Body of pancreas (tissue), 4 donors: Measurements from ENCODE around the gene OBP2A. TPM values are rescaled to one million over a fixed set of nuclear protein-coding genes. Genes with fewer than 3 reads are reported as not detected.
"Not testable (repeated sequence)": the region's sequence is repeated elsewhere in the genome, so short reads cannot be mapped to it uniquely, and the experiment has no call there.

Experiments
- ATAC-seq: fragments of 150-250 bp; one replicate; pipeline ENCODE4 v1.9.1; 2016
- DNase-seq, 4 donors: peaks; one replicate each; pipeline ENCODE4 v3.0.0-alpha.2; 2019
- H3K27ac ChIP-seq, 4 donors: fragments of 200-600 bp; sonication (generic); 1 replicate in 3 of 4; 2 replicates in 1 of 4; pipeline versions ENCODE4 v1.5.1 to v1.6.1; 2016 to 2019; ENCODE audit warnings: mild to moderate bottlenecking in 1 of 4, mixed read lengths in 1 of 4, moderate library complexity in 1 of 4
- H3K27me3 ChIP-seq, 2 donors: fragments of 200-600 bp; sonication (generic); one replicate each; pipeline ENCODE4 v1.6.0; 2016; ENCODE audit warnings: mild to moderate bottlenecking in 1 of 2
- H3K36me3 ChIP-seq, 2 donors: fragments of 200-600 bp; sonication (generic); replicated peaks in 1 of 2; 2 replicates each; pipeline ENCODE4 v1.5.1; 2016; ENCODE audit warnings: low read depth in 2 of 2; ENCODE audit not compliant: insufficient read depth in 1 of 2
- H3K4me1 ChIP-seq: fragments of 200-600 bp; sonication (generic); one replicate; pipeline ENCODE4 v1.6.0; 2016
- H3K4me3 ChIP-seq, 2 donors: fragments of 200-600 bp; sonication (generic); 1 replicate in 1 of 2; 2 replicates in 1 of 2; pipeline ENCODE4 v1.5.1; 2016 to 2019
- H3K9me3 ChIP-seq, 3 donors: fragments of 200-600 bp; sonication (generic); 1 replicate in 2 of 3; 2 replicates in 1 of 3; pipeline ENCODE4 v1.5.1; 2016
- POLR2A ChIP-seq, 3 donors: fragments of 450-650 bp; IDR thresholded peaks; one replicate each; pipeline ENCODE4 v1.6.1; 2016; ENCODE audit warnings: antibody characterized with exemption in 3 of 3, mild to moderate bottlenecking in 2 of 3
- WGBS, 2 donors: methylation state at CpG; one replicate each; pipeline ENCODE4 v1.1.5; 2017; 5-methylcytosine and 5-hydroxymethylcytosine counted together
- intact Hi-C: fragments of 100-400 bp; cut with DNase I; formaldehyde crosslinking; loops from one replicate; pipeline ENCODE4 v1.15.1; 2023
- total RNA-seq, 2 donors: library from RNA; depleted of rRNA; stranded (reverse); fragments of >200 nt; gene quantifications; one replicate each; pipeline ENCODE4 v1.1.0, GENCODE V29; 2016
- TF ChIP-seq, protein P1 (sequence below), 7 experiments: fragments of 450-650 bp in 4 of 7; fragments of 200-600 bp in 3 of 7; sonication (generic) in 3 of 7; IDR thresholded peaks; one replicate each; pipeline ENCODE4 v1.5.1; 2016 to 2019; ENCODE audit warnings: antibody characterized with exemption in 7 of 7

The OBP2A gene, protein sequence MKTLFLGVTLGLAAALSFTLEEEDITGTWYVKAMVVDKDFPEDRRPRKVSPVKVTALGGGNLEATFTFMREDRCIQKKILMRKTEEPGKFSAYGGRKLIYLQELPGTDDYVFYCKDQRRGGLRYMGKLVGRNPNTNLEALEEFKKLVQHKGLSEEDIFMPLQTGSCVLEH
- total RNA-seq = not detected

DNA sequence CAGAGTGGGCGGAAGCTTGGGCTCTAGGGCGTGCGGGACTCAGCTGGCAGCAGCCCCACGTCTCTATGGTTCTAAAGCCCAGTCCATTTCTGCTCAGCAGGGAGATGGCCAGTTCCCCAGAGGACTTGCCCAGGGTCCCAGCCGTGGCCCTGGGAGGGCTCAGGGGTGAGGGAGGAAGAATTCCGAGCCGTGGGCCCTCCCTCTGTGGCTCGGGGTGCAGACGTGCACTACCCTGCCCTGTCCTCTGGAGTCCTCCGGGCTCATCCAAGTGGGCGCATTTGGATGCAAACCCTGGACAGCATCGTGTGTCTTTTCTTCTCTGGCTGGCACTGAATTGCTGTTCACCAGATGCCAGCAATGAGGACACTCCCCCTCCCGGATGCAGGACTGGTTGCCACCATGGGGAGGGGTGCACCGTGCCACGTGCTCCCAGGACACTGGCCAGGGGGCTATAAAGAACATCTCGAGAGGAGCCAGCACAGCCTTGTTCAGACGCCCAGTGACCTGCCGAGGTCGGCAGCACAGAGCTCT lies at the start of gene OBP2A:
Gene OBP2A (plus strand): TSS at position 481 of the 531 bp plus-strand sequence. CDS start 55 bp downstream, outside the sequence.
- H3K4me1 ChIP-seq, H3K36me3 ChIP-seq, intact Hi-C loops, H3K27me3 ChIP-seq, H3K27ac ChIP-seq, H3K9me3 ChIP-seq, DNase-seq, H3K4me3 ChIP-seq, ATAC-seq: not testable (repeated sequence)
- WGBS, 2 donors = 57 to 76% methylated on average over 5 to 15 of the region's 19 CpGs

DNA sequence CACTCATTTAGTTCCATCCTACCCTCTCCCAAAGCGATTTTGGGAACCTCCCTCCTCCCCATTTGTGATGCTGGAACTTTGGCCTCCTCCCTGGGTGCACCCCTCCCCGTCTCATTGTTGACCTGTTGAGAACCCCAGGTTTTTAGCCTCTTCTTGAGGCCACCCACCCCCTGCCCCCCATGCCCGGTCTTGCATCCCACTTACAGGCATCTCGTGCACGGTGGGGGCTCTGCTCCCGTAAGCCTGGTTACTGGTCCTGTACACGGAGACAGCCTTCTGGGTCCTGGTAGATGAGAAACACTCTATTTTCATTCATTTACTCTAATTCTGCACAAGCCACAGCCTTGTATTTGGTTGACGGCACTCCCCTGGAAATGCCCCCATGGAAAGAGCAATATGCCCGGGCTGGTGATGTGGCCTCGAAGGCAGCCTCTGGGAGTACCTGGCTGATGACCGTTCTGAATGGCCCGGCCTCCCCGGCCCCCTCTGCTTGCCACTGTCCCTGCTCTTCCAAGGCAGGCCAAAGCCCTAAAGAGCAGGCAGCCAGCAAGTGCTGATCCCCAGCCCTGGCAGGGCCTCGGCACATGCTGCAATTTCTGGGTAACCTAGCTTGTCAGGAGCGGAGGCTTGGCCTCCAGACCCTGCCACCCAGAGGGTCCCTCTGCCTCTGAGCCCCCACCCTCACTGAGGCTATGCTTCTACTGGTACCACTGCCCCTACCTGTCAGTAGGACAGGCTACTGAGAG lies 47.4 kb upstream of the OBP2A start:
- ATAC-seq (no peak), DNase-seq (peak in 1 of 4 donors; percentile 10)
- Histone ChIP-seq H3K4me3 (no peak overlapping the region), H3K4me1 (peaks cover 32% of the 10 kb centered on the region), H3K36me3 (peaks cover 0 to 4% of the 10 kb centered on the region in 2 donors), H3K9me3 (no peaks in the 10 kb centered on the region), H3K27me3 (no peaks in the 10 kb centered on the region), H3K27ac (peak overlapping the region in 3 of 4 donors; percentile 67 to 89 (median 81))
- no peak for TF ChIP-seq POLR2A (IDR thresholded peaks at IDR 0.05)
- intact Hi-C loops = no loop called here
- WGBS, 2 donors = 75% methylated on average over 7 to 15 of the region's 15 CpGs

DNA sequence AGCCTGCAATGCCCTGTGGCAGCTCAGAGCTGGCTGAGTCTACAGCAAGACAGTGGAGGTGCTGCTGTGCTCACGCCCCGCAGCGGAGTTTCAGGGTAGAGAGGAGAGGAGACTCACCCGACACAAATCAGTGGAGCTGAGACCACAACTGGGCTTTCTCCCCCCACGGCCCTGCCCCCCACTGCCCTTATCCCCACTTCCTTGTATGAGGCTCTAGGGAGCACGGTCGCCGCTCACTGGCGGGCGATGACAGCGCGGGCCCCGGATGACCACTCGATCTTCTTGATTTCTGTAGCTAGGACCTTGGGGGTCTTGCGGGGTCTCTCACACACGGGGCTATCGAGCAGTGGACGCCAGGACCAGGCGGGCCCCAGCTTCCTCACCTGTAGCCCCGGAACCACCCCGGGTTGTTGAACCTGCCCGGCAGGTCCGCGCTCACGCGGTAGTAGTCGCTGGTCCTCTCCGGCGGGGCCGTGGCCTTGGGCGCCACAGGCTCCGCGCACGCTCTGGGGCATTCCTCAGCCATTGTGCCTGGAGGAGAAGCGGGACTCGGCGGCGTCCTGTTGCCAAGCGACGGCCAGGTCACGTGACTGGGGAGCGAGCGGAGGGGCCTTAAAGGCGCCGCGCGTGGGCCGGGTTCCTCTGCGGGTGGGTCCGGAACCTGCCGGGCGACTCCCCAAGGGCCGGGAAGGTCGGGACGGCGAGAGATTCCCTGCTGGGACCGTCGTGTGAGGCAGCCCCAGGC lies 46.4 kb upstream of the OBP2A start:
- H3K27ac ChIP-seq = peak overlapping the region; percentile 60 to 89 (median 74)
- peak; percentile 85 for ATAC-seq
- TF ChIP-seq, protein P1, sequence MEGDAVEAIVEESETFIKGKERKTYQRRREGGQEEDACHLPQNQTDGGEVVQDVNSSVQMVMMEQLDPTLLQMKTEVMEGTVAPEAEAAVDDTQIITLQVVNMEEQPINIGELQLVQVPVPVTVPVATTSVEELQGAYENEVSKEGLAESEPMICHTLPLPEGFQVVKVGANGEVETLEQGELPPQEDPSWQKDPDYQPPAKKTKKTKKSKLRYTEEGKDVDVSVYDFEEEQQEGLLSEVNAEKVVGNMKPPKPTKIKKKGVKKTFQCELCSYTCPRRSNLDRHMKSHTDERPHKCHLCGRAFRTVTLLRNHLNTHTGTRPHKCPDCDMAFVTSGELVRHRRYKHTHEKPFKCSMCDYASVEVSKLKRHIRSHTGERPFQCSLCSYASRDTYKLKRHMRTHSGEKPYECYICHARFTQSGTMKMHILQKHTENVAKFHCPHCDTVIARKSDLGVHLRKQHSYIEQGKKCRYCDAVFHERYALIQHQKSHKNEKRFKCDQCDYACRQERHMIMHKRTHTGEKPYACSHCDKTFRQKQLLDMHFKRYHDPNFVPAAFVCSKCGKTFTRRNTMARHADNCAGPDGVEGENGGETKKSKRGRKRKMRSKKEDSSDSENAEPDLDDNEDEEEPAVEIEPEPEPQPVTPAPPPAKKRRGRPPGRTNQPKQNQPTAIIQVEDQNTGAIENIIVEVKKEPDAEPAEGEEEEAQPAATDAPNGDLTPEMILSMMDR (IDR thresholded peaks at IDR 0.05) = peak in 1 of 7 experiments; percentile 30
- TF ChIP-seq POLR2A (IDR thresholded peaks at IDR 0.05) = peak in 2 of 3 donors; percentile 60 to 62
- no peaks in the 10 kb centered on the region for H3K27me3 ChIP-seq
- H3K4me1 ChIP-seq = peaks cover 32% of the 10 kb centered on the region
- H3K36me3 ChIP-seq = peaks cover 7 to 10% of the 10 kb centered on the region in 2 donors
- peak; percentile 96 to 97 (median 96) for DNase-seq
- peak overlapping the region; percentile 94 to 96 for H3K4me3 ChIP-seq
- H3K9me3 ChIP-seq = no peaks in the 10 kb centered on the region
- 0% methylated on average over 14 to 56 of the region's 58 CpGs for WGBS, 2 donors
- intact Hi-C loops = no loop called here

DNA sequence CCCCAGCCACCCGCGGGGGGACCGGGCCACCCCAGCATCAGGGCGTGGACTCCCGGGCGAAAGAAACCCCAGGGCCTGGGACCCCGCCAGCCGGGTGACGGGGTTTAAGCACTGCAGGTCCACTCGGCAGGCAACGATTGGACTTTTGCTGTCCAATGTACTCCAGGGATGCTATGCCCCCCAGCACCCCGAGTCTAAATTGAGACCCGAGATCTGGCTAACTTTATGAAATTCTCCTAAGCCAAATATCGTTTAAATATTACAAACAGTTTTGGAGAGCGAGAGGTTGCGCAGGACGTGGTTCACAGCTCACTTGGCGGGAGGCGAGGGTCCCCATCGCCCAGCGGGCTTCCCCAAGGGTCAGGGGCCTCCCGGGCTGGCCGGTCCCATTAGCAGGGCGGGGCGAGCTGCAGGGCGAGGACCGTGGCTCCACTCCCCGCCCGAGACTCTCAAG lies 45.8 kb upstream of the OBP2A start:
- intact Hi-C loops = no loop called here
- Histone ChIP-seq H3K27ac (peak overlapping the region; percentile 60 to 89 (median 74)), H3K4me1 (peaks cover 32% of the 10 kb centered on the region), H3K27me3 (no peaks in the 10 kb centered on the region), H3K9me3 (no peaks in the 10 kb centered on the region), H3K4me3 (peak overlapping the region; percentile 94 to 96), H3K36me3 (peaks cover 7 to 10% of the 10 kb centered on the region in 2 donors)
- TF ChIP-seq, protein P1 (IDR thresholded peaks at IDR 0.05) = no peak
- TF ChIP-seq POLR2A (IDR thresholded peaks at IDR 0.05) = no peak
- peak; percentile 22 for ATAC-seq
- WGBS, 2 donors = 0% methylated on average over 6 to 25 of the region's 29 CpGs
- DNase-seq = no peak

DNA sequence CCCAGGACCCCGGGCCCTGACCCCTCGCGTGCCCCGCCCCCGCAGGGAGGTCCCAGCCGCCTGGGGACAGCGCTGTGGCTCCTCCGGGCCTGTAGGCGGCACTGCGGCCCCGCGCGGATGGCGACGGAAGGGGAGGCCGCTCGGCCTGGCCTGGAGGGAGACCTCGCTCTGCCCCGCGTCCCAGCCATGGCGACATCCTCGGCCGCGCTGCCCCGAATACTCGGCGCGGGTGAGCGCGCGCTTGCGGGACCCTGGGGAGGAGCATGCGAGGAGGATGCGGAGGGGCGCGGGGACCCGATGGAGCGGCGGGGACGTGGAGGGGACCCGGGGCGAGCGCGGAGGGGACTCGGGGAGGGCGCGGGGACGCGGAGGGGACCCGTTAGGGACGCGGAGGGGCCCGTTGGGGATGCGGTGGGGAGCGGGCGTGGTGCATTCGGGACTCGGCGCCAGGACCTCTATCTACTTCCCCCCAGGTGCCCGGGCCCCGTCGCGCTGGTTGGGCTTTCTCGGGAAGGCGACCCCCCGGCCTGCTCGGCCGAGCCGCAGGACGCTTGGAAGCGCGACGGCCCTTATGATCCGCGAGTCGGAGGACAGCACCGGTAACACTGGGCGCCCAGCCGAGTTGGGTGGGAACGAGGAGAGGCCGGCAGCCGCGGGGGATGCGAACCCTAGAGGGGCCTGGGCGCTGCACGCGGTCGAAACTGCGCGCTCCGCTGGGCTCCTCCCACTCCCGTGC lies 45.2 kb upstream of the OBP2A start, which contains the start of gene MRPS2:
Gene MRPS2 (plus strand): TSS at position 158 of the 736 bp plus-strand sequence. CDS start 29 bp downstream, at position 187.
- ATAC-seq (peak; percentile 91), DNase-seq (peak; percentile 86 to 88 (median 86))
- Histone ChIP-seq H3K36me3 (peaks cover 7 to 10% of the 10 kb centered on the region in 2 donors), H3K4me1 (peaks cover 32% of the 10 kb centered on the region), H3K4me3 (peak within 1 kb of the TSS; percentile 94 to 96), H3K27ac (peak within 1 kb of the TSS; percentile 60 to 89 (median 74)), H3K9me3 (no peaks in the 10 kb centered on the region), H3K27me3 (no peaks in the 10 kb centered on the region)
- intact Hi-C loops = no loop called here
- 0 to 1% methylated on average over 15 to 78 of the region's 92 CpGs for WGBS, 2 donors
- TF ChIP-seq, protein P1 (IDR thresholded peaks at IDR 0.05) = peak; percentile 84 to 96 (median 92)
- peak; percentile 45 to 69 (median 69) for TF ChIP-seq POLR2A (IDR thresholded peaks at IDR 0.05)
